Smooth muscle cell (in vitro differentiated cells): ENCODE results near the gene UBQLN3. TPM values are rescaled to one million over a fixed set of nuclear protein-coding genes. Genes with fewer than 3 reads are reported as not detected.
A peak's percentile ranks its signal among the peaks of the same experiment; 100 is the strongest.

Experiments
- DNase-seq: peaks from one replicate; lab custom pipeline; 2025; ENCODE audit not compliant: unreplicated experiment; lab: John Stamatoyannopoulos, UW
- H2AFZ ChIP-seq: fragments of 200-600 bp; sonication (generic); 2 replicates; pipeline ENCODE4 v1.6.0; 2016; ENCODE audit warnings: antibody characterized with exemption, low read depth, mild to moderate bottlenecking
- H3F3A ChIP-seq: fragments of 200-600 bp; sonication (generic); 2 replicates; pipeline ENCODE4 v1.6.0; 2017; ENCODE audit warnings: antibody characterized with exemption, low read depth
- H3K27ac ChIP-seq: fragments of 200-600 bp; sonication (generic); 2 replicates; pipeline ENCODE4 v1.5.1; 2016; ENCODE audit warnings: low read depth, mild to moderate bottlenecking
- H3K27me3 ChIP-seq: fragments of 200-600 bp; sonication (generic); 2 replicates; pipeline ENCODE4 v1.6.1; 2016; ENCODE audit warnings: low read depth, mild to moderate bottlenecking
- H3K36me3 ChIP-seq: fragments of 200-600 bp; sonication (generic); 2 replicates; pipeline ENCODE4 v1.5.1; 2016; ENCODE audit warnings: low read depth
- H3K4me1 ChIP-seq: fragments of 200-600 bp; sonication (generic); 2 replicates; pipeline ENCODE4 v1.5.1; 2016; ENCODE audit warnings: low read depth
- H3K4me2 ChIP-seq: fragments of 200-600 bp; sonication (generic); 2 replicates; pipeline ENCODE4 v1.6.0; 2016; ENCODE audit warnings: mild to moderate bottlenecking
- H3K4me3 ChIP-seq: fragments of 200-600 bp; sonication (generic); 2 replicates; pipeline ENCODE4 v1.5.1; 2016; ENCODE audit warnings: mild to moderate bottlenecking
- H3K79me2 ChIP-seq: fragments of 200-600 bp; sonication (generic); 2 replicates; pipeline ENCODE4 v1.6.0; 2016; ENCODE audit warnings: low read depth, mild to moderate bottlenecking
- H3K9ac ChIP-seq: fragments of 200-600 bp; sonication (generic); 2 replicates; pipeline ENCODE4 v1.6.0; 2016; ENCODE audit warnings: low read depth
- H3K9me3 ChIP-seq: fragments of 200-600 bp; sonication (generic); replicated peaks from 2 replicates; pipeline ENCODE4 v1.5.1; 2016; ENCODE audit warnings: low read depth
- H4K20me1 ChIP-seq: fragments of 200-600 bp; sonication (generic); 2 replicates; pipeline ENCODE4 v1.6.0; 2016; ENCODE audit warnings: low read depth
- WGBS: methylation state at CpG from one replicate; pipeline ENCODE4 v1.1.7; 2016; ENCODE audit warnings: low lambda C conversion rate; 5-methylcytosine and 5-hydroxymethylcytosine counted together
- polyA plus RNA-seq: library from polyadenylated mRNA; unstranded; fragments of >200 nt; fragmentation: Nextera tagmentation; extraction: Ambion mirVana; gene quantifications from 2 replicates; pipeline ENCODE4 v1.2.1, GENCODE V29; 2016
- total RNA-seq: library from RNA; depleted of rRNA; stranded (reverse); fragments of >200 nt; gene quantifications from 2 replicates; pipeline ENCODE4 v1.2.3, GENCODE V29; 2014
- TF ChIP-seq, protein P1 (sequence below): fragments of 200-600 bp; sonication (generic); IDR thresholded peaks from 2 replicates; pipeline ENCODE4 v1.5.1; 2017; ENCODE audit warnings: borderline replicate concordance, mild to moderate bottlenecking, antibody characterized with exemption; ENCODE audit not compliant: insufficient read depth, poor library complexity, severe bottlenecking

UBQLN3 gene
- total and polyA plus RNA-seq, 2 experiments from 2014 or later, result 0.13 TPM; not detected in 1

DNA sequence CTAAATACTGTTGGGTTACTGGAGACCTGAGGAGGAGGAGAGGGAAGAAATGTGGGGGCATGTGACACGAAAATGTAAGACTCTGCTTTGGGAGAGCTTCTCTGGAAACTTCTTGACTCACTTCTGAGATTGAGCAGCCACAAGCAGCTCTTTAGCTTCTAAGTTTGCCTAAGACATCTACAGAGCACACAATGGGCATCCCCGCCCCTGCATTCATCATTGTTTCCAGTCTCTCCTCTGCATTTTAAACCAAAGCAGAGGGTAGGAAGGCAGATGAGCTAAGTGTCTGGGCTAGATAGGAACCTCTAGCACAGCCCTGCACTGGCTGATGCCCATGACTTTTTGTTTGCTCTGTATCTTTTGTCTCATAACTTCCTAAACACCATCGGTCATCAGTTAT, 23.3 kb downstream of the UBQLN3 start:
- H3K4me1 ChIP-seq, result no peaks in the 10 kb centered on the region
- no peak overlapping the region for H3K27ac ChIP-seq
- no peaks in the 10 kb centered on the region for H3K79me2 ChIP-seq
- H3F3A ChIP-seq, result no peaks in the 10 kb centered on the region
- H3K36me3 ChIP-seq, result no peaks in the 10 kb centered on the region
- H3K9me3 ChIP-seq, result no peaks in the 10 kb centered on the region
- no peak overlapping the region for H3K4me2 ChIP-seq
- DNase-seq, result no peak
- WGBS, result 64% methylated on average over 3 of the region's 3 CpGs
- no peak overlapping the region for H3K4me3 ChIP-seq
- no peak overlapping the region for H2AFZ ChIP-seq
- H3K27me3 ChIP-seq, result no peaks in the 10 kb centered on the region
- H4K20me1 ChIP-seq, result no peaks in the 10 kb centered on the region
- H3K9ac ChIP-seq, result no peak overlapping the region
- TF ChIP-seq, protein P1, sequence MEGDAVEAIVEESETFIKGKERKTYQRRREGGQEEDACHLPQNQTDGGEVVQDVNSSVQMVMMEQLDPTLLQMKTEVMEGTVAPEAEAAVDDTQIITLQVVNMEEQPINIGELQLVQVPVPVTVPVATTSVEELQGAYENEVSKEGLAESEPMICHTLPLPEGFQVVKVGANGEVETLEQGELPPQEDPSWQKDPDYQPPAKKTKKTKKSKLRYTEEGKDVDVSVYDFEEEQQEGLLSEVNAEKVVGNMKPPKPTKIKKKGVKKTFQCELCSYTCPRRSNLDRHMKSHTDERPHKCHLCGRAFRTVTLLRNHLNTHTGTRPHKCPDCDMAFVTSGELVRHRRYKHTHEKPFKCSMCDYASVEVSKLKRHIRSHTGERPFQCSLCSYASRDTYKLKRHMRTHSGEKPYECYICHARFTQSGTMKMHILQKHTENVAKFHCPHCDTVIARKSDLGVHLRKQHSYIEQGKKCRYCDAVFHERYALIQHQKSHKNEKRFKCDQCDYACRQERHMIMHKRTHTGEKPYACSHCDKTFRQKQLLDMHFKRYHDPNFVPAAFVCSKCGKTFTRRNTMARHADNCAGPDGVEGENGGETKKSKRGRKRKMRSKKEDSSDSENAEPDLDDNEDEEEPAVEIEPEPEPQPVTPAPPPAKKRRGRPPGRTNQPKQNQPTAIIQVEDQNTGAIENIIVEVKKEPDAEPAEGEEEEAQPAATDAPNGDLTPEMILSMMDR, result no peak

DNA sequence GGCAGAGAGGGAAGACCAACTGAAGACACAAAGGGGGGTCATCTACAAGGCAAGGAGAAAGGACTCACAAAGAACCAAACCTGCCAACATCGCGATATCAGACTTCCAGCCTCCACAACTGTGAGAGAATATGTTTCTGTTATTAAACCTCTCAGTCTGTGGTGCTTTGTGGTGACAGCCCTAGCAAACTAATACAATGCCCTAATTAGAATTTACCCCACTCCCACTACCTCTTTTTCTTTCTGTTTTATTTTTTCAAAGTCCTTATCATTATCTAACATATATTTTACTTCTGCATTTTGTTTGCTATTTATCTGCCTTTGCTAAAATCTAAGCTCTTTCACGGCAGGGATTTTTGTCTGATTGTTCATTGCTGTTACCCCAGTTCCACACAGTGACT, 23.8 kb downstream of the UBQLN3 start:
- H3K36me3 ChIP-seq, result no peaks in the 10 kb centered on the region
- H3K4me2 ChIP-seq, result no peak overlapping the region
- H3K4me1 ChIP-seq, result no peaks in the 10 kb centered on the region
- H4K20me1 ChIP-seq, result no peaks in the 10 kb centered on the region
- TF ChIP-seq, protein P1, result no peak
- H3K79me2 ChIP-seq, result no peaks in the 10 kb centered on the region
- no peak overlapping the region for H3K9ac ChIP-seq
- no peak for DNase-seq
- H3K4me3 ChIP-seq, result no peak overlapping the region
- 91% methylated on average over 3 of the region's 3 CpGs for WGBS
- no peaks in the 10 kb centered on the region for H3F3A ChIP-seq
- H3K27me3 ChIP-seq, result no peaks in the 10 kb centered on the region
- H3K27ac ChIP-seq, result no peak overlapping the region
- no peaks in the 10 kb centered on the region for H3K9me3 ChIP-seq
- no peak overlapping the region for H2AFZ ChIP-seq

DNA sequence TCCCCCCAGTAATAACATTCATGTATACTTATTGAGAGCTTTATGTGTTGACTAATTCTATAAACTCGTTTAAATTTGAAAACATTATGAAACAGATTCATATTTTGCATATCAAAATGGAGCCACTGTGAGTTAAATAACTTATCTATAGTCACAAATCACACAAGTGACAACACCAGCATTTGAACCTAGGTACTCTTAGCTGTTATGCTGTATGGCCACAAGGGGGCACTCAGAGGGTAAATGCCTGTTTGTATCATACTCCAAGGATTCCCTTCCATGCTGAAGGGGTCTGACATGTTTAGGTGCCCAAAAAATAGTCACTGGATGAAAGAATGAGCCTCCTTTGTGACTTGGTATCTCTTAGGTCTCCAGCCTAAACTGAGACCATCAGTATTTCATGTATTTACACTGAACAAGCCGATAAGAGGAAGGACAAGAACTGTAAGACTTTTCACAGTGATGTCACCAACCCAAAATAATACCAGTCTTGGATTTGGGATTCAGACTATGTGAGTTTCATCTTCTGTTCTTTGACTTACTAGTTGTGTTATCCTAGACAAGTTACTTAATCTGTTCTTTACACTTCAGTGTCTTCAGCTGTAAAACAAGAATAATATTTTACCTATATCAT, 33.5 kb downstream of the UBQLN3 start:
- TF ChIP-seq, protein P1, result peak; percentile 80
- H4K20me1 ChIP-seq, result no peaks in the 10 kb centered on the region
- no peaks in the 10 kb centered on the region for H3K27me3 ChIP-seq
- H3K4me1 ChIP-seq, result no peaks in the 10 kb centered on the region
- no peak overlapping the region for H3K9ac ChIP-seq
- H3K36me3 ChIP-seq, result no peaks in the 10 kb centered on the region
- no peak for DNase-seq
- H3K4me3 ChIP-seq, result no peak overlapping the region
- H3K27ac ChIP-seq, result no peak overlapping the region
- H3K9me3 ChIP-seq, result no peaks in the 10 kb centered on the region
- no peak overlapping the region for H2AFZ ChIP-seq
- H3F3A ChIP-seq, result no peaks in the 10 kb centered on the region
- no peak overlapping the region for H3K4me2 ChIP-seq
- no peaks in the 10 kb centered on the region for H3K79me2 ChIP-seq
- 36% methylated on average over 2 of the region's 2 CpGs for WGBS

DNA sequence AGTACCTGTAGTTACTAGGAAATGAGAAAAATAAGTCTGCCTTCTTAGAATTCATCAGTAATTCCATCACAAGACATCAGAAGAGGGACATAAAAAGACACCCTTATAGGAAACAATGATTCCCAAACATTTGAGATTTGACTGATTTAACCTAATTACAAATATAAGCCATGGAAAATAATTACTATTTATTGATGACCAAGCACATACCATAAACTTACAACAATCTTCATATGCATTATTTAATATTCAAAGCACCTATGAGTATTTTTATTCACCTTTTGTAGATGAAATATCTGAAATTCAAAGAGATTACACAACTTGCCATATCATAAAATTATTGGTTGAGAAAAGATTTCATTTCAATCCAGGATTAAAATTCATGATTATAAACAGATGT, 35.8 kb downstream of the UBQLN3 start:
- DNase-seq, result no peak
- Histone ChIP-seq H3K4me1 (no peaks in the 10 kb centered on the region), H3K79me2 (no peaks in the 10 kb centered on the region), H3K27me3 (no peaks in the 10 kb centered on the region), H3K9me3 (no peaks in the 10 kb centered on the region), H3K27ac (no peak overlapping the region), H3K36me3 (no peaks in the 10 kb centered on the region), H3F3A (no peaks in the 10 kb centered on the region), H4K20me1 (no peaks in the 10 kb centered on the region), H3K4me3 (no peak overlapping the region), H3K9ac (no peak overlapping the region), H3K4me2 (no peak overlapping the region), H2AFZ (no peak overlapping the region)
- TF ChIP-seq, protein P1, result no peak
